Left lung (tissue), 10 donors: ENCODE data around the gene GLI3. TPM values are rescaled to one million over a fixed set of nuclear protein-coding genes. Genes with fewer than 3 reads are reported as not detected.

Experiments
- ATAC-seq: fragments of 200-7000 bp; cut with Tn5 transposase; one replicate; pipeline ENCODE4 v1.9.1; 2020; ENCODE audit warnings: moderate library complexity
- DNase-seq, 4 donors: peaks; one replicate each; pipeline ENCODE4 v3.0.0-alpha.2; 2013 to 2020
- H3K27ac ChIP-seq, 2 donors: fragments of 200-600 bp; sonication (generic) in 1 of 2; one replicate each; pipeline versions ENCODE4 v1.5.0 to v1.8.0; 2020 to 2021
- H3K27me3 ChIP-seq, 2 donors: fragments of 200-600 bp; sonication (generic) in 1 of 2; one replicate each; pipeline versions ENCODE4 v1.5.0 to v1.8.0; 2020 to 2021
- H3K36me3 ChIP-seq, 2 donors: fragments of 200-600 bp; sonication (generic) in 1 of 2; one replicate each; pipeline versions ENCODE4 v1.5.0 to v1.8.0; 2020 to 2021
- H3K4me1 ChIP-seq, 2 donors: fragments of 200-600 bp; one replicate each; pipeline ENCODE4 v1.8.0; 2021
- H3K4me3 ChIP-seq, 2 donors: fragments of 200-600 bp; sonication (generic) in 1 of 2; one replicate each; pipeline versions ENCODE4 v1.5.0 to v1.8.0; 2020 to 2021; ENCODE audit warnings: mild to moderate bottlenecking in 1 of 2
- H3K9me3 ChIP-seq, 2 donors: fragments of 200-600 bp; sonication (generic) in 1 of 2; one replicate each; pipeline versions ENCODE4 v1.5.0 to v1.8.0; 2020 to 2021
- intact Hi-C, 2 donors: fragments of 100-400 bp; cut with DNase I; formaldehyde crosslinking; loops; one replicate each; pipeline versions ENCODE4 v1.11.2 to v1.14.2; 2022
- polyA plus RNA-seq, 6 donors: library from polyadenylated mRNA; unstranded; fragments of 120-200 nt; gene quantifications; one replicate each; pipeline ENCODE4 v1.2.1, GENCODE V29; 2013; ENCODE audit not compliant: insufficient read length in 6 of 6
- total RNA-seq, 2 donors: library from RNA; stranded (reverse); fragmentation: NEBNext Ultra II Directional; extraction: Animal tissue kit (Norgen Biotek cat#: 25700); gene quantifications; one replicate each; pipeline ENCODE4 v1.2.1, GENCODE V29; 2021
- TF ChIP-seq, protein P1 (sequence below), 2 donors: fragments of 200-600 bp; sonication (generic) in 1 of 2; IDR thresholded peaks; one replicate each; pipeline versions ENCODE4 v1.5.0 to v1.8.0; 2021; ENCODE audit warnings: antibody characterized with exemption in 2 of 2
- donor health status: DM: no; HTN: yes; CAD: no.
- donor health status: DM: no; HTN: no; CAD: no.

Gene GLI3
- total and polyA plus RNA-seq, 8 donors = 20.3 to 38.0 (median 31.3) TPM

DNA sequence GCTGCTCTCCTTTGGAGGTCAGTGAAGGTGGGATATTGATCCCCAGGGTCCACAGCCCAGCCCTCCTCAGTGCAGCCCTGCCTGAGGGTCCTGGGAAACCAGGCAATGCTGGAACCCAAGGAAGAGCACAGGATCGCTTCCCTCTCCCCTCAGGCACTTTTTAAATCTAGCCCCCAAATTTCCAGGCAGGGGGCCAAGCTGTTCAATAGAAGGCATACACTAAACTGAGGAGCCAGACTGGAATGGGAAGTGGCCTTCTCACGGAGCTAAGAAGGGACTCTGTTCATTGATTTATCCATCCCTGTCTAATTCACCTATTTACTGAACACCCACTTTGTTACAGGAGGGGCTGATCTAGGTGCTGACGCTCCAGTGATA lies 60.3 kb downstream of the GLI3 start:
- H3K36me3 ChIP-seq = no peaks in the 10 kb centered on the region
- ATAC-seq (no peak), DNase-seq (no peak)
- TF ChIP-seq, protein P1, sequence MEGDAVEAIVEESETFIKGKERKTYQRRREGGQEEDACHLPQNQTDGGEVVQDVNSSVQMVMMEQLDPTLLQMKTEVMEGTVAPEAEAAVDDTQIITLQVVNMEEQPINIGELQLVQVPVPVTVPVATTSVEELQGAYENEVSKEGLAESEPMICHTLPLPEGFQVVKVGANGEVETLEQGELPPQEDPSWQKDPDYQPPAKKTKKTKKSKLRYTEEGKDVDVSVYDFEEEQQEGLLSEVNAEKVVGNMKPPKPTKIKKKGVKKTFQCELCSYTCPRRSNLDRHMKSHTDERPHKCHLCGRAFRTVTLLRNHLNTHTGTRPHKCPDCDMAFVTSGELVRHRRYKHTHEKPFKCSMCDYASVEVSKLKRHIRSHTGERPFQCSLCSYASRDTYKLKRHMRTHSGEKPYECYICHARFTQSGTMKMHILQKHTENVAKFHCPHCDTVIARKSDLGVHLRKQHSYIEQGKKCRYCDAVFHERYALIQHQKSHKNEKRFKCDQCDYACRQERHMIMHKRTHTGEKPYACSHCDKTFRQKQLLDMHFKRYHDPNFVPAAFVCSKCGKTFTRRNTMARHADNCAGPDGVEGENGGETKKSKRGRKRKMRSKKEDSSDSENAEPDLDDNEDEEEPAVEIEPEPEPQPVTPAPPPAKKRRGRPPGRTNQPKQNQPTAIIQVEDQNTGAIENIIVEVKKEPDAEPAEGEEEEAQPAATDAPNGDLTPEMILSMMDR (IDR thresholded peaks at IDR 0.05) = no peak
- intact Hi-C loops = no loop called here
- no peaks in the 10 kb centered on the region for H3K4me1 ChIP-seq
- H3K4me3 ChIP-seq = no peak overlapping the region
- no peak overlapping the region for H3K27ac ChIP-seq
- H3K9me3 ChIP-seq = no peaks in the 10 kb centered on the region
- no peaks in the 10 kb centered on the region for H3K27me3 ChIP-seq

DNA sequence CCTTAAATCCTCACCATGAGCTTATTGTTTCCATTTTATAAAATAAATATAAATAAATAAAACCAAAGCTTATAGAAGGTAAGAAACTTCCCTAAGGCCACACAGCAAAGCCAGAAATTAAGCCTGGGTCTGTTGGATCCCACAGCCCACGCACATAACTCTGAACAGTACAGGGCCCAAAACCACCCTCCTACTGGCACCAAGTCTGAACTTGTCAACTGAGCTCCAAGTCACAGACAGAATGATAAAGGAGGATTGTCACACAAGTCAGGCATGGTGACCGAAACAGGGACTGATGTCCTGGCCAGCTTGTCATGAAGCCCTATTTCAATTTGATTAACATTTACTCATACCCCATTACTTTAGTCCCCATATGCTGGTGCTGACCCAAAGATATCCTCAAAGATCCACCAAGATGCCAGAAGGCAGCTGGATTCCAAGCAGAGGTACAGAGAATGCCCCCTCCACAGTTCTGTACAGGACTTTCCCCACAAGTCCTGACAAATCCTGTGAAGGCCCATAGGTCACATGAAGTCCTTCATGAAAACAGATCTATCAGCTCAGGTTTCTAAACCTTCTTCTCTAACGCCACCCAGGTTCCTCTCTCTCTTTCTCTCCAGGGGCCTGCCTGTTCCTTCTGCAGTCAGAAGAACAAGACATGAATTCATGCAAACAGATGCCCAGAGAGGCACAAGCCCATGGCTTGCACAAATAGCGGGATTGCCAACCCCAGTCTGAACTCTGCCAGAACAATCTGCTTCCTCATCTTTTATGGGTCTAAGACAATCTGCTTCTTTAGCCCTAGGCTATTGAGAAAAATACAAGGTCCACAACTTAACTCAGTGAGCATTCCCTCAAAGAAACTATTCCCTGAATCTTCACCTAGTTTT lies 60.9 kb downstream of the GLI3 start:
- intact Hi-C loops = no loop called here
- Histone ChIP-seq H3K27me3 (no peaks in the 10 kb centered on the region), H3K9me3 (no peaks in the 10 kb centered on the region), H3K4me3 (no peak overlapping the region), H3K27ac (no peak overlapping the region), H3K4me1 (no peaks in the 10 kb centered on the region), H3K36me3 (no peaks in the 10 kb centered on the region)
- ATAC-seq (no peak), DNase-seq (no peak)
- TF ChIP-seq, protein P1 (IDR thresholded peaks at IDR 0.05) = no peak

DNA sequence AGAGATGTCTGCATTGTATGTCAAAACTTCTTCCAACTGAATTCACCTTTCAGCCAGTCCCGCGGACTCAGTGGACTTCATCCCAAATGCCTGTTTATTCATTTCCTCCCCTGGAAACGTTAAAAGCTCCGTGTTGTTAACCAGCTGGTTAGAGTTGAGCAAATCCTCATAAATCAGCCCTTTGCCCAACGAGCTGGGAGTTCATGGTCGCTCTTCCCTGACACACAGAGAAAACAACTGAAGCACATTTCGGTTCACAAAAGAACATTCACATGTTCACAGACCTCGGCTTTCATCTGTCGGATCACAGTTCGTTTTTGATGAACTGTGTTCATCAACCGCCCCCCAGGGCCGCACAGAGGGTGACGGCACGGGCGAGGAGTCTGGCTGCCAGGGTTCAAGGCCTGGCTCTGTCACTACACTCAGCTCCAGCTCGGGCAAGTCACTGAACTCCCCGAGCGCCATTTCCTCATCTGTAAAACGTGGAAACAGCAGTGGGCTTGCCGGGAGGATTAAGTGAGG lies 62.6 kb downstream of the GLI3 start:
- DNase-seq = peak in 2 of 4 donors; percentile 85 to 89
- TF ChIP-seq, protein P1 (IDR thresholded peaks at IDR 0.05) = no peak

DNA sequence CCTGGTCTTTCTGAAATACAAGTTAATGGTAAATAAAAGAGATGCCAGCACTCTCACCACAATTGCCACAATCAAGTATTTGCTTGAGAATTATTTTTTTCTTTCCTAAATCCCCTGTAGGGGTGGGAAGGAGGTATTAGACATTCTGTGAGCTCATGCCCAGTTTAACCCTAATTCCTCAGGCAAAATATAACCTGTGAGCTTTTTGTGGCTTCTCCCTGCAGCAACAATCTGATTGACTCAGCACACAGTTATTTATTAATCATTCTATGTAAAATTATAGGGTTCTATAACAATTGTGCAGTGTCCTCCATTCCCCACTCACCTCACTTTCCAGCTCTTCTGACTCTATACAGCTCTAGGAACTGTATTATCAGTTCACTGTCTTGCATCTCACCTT lies 66.3 kb downstream of the GLI3 start:
- H3K36me3 ChIP-seq = no peaks in the 10 kb centered on the region
- no peaks in the 10 kb centered on the region for H3K9me3 ChIP-seq
- ATAC-seq (no peak), DNase-seq (no peak)
- H3K4me1 ChIP-seq = peaks cover 0 to 4% of the 10 kb centered on the region in 2 donors
- no peak overlapping the region for H3K4me3 ChIP-seq
- H3K27me3 ChIP-seq = no peaks in the 10 kb centered on the region
- no peak overlapping the region for H3K27ac ChIP-seq
- TF ChIP-seq, protein P1 (IDR thresholded peaks at IDR 0.05) = no peak
- intact Hi-C loops = no loop called here

More for the DNA sequence above, 62.6 kb downstream of the GLI3 start:
- H3K27ac ChIP-seq = no peak overlapping the region
- no peaks in the 10 kb centered on the region for H3K36me3 ChIP-seq
- H3K27me3 ChIP-seq = no peaks in the 10 kb centered on the region
- no peaks in the 10 kb centered on the region for H3K4me1 ChIP-seq
- H3K9me3 ChIP-seq = no peaks in the 10 kb centered on the region
- no peak for ATAC-seq
- intact Hi-C loops = no loop called here
- H3K4me3 ChIP-seq = no peak overlapping the region

DNA sequence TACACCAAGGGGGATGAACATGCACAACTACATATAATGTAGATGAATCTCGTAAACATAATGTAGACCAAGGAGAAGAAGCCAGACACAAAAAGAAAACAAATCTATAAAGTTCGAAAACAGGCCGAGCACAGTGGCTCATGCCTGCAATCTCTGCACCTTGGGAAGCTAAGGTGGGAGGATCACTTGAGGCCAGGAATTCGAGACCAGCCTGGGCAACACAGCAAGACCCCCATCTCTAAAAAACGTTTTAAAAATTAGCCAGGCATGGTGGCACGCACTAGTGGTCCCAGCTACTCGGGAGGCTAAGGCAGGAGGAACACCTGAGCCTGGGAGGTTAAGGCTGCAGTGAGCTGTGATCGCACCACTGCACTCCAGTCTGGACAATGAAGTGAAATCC lies 68.5 kb downstream of the GLI3 start:
- peaks cover 0 to 4% of the 10 kb centered on the region in 2 donors for H3K4me1 ChIP-seq
- intact Hi-C loops = no loop called here
- ATAC-seq = no peak
- TF ChIP-seq, protein P1 (IDR thresholded peaks at IDR 0.05) = no peak
- no peaks in the 10 kb centered on the region for H3K9me3 ChIP-seq
- no peak overlapping the region for H3K4me3 ChIP-seq
- no peak overlapping the region for H3K27ac ChIP-seq
- H3K27me3 ChIP-seq = no peaks in the 10 kb centered on the region
- no peaks in the 10 kb centered on the region for H3K36me3 ChIP-seq
- no peak for DNase-seq
